GM12878 (cell line): ENCODE results near the gene NBPF1. TPM values are rescaled to one million over a fixed set of nuclear protein-coding genes. Genes with fewer than 3 reads are reported as not detected.
A peak's percentile ranks its signal among the peaks of the same experiment; 100 is the strongest.
"Not testable (repeated sequence)": the region's sequence is repeated elsewhere in the genome, so short reads cannot be mapped to it uniquely, and the experiment has no call there.

Source experiments
- ATAC-seq: fragments of 200-7000 bp; cut with Tn5 transposase; 3 replicates; pipeline ENCODE4 v1.9.1; 2020; ENCODE audit warnings: mild to moderate bottlenecking, moderate library complexity
- BruUV-seq: library from RNA; stranded (reverse); fragments of 400-500 nt; replicated peaks from 2 replicates; lab custom pipeline; 2021; lab: Mats Ljungman, UMichigan
- CTCF ChIA-PET: fragments of 300-600 bp; sonication (Branson Sonifier 250); formaldehyde crosslinking; extraction: SDS; loops from one replicate; lab custom pipeline; 2021; ENCODE audit warnings: inconsistent platforms; lab: Yijun Ruan, JAX
- POLR2A ChIA-PET: fragments of 350-600 bp; formaldehyde crosslinking; extraction: SDS; loops from one replicate; lab custom pipeline; 2021; ENCODE audit warnings: inconsistent platforms; lab: Charles Lee
- RAD21 ChIA-PET: fragments of 300-600 bp; sonication (Branson Sonifier 250); formaldehyde crosslinking; loops from one replicate; lab custom pipeline; 2023; ENCODE audit warnings: antibody characterized with exemption; ENCODE audit not compliant: unreplicated experiment; lab: Charles Lee
- SMC1A ChIA-PET: fragments of 300-600 bp; sonication (Branson Sonifier 250); formaldehyde crosslinking; loops from one replicate; lab custom pipeline; 2023; ENCODE audit not compliant: unreplicated experiment, uncharacterized antibody; lab: Charles Lee
- DNase-seq: peaks from one replicate; pipeline ENCODE4 v3.0.0-alpha.2; 2011; ENCODE audit warnings: low read depth, low spot score
- FAIRE-seq: peaks from 3 replicates; lab custom pipeline; 2011; peaks lifted over from hg19 to GRCh38; lab: Jason Lieb, UNC
- H2AFZ ChIP-seq: 2 replicates; pipeline ENCODE4 v1.6.0; 2011; ENCODE audit warnings: low read depth, low read length, control low read depth; ENCODE audit not compliant: control insufficient read depth
- H3K27ac ChIP-seq: 2 replicates; pipeline ENCODE4 v1.5.1; 2011; ENCODE audit warnings: control low read depth; ENCODE audit not compliant: control insufficient read depth, insufficient read depth
- H3K27me3 ChIP-seq, 2 experiments: replicated peaks in 1 of 2; 2 replicates each; pipeline versions ENCODE4 v1.6.0 to v1.6.1; 2011; ENCODE audit warnings: low read length in 1 of 2; ENCODE audit not compliant: control insufficient read depth in 2 of 2, insufficient read depth in 2 of 2
- H3K36me3 ChIP-seq, 2 experiments: 2 replicates each; pipeline ENCODE4 v1.5.1; 2011; ENCODE audit warnings: low read length in 1 of 2; ENCODE audit not compliant: control insufficient read depth in 2 of 2, insufficient read depth in 2 of 2
- H3K4me1 ChIP-seq: 2 replicates; pipeline ENCODE4 v1.6.1; 2011; ENCODE audit warnings: mild to moderate bottlenecking, low read length, moderate library complexity, mixed read lengths; ENCODE audit not compliant: control insufficient read depth, insufficient read depth
- H3K4me2 ChIP-seq: 2 replicates; pipeline ENCODE4 v1.6.0; 2011; ENCODE audit warnings: control low read depth; ENCODE audit not compliant: control insufficient read depth, insufficient read depth
- H3K4me3 ChIP-seq: fragments of 200-600 bp; sonication (generic); 2 replicates; pipeline ENCODE4 v1.5.1; 2016
- H3K79me2 ChIP-seq: 2 replicates; pipeline ENCODE4 v1.6.0; 2011; ENCODE audit warnings: low read length; ENCODE audit not compliant: control insufficient read depth, insufficient read depth
- H3K9ac ChIP-seq: 2 replicates; pipeline ENCODE4 v1.8.0; 2011; ENCODE audit warnings: low read length, control low read depth, mixed read lengths; ENCODE audit not compliant: control insufficient read depth, insufficient read depth
- H3K9me3 ChIP-seq: replicated peaks from 3 replicates; pipeline ENCODE4 v1.5.1; 2011; ENCODE audit warnings: mild to moderate bottlenecking, low read length; ENCODE audit not compliant: control insufficient read depth, insufficient read depth
- H4K20me1 ChIP-seq: 2 replicates; pipeline ENCODE4 v1.6.0; 2011; ENCODE audit not compliant: control insufficient read depth, insufficient read depth
- CTCF ChIP-seq, 3 experiments: IDR thresholded peaks in 2 of 3; conservative IDR thresholded peaks in 1 of 3; 2 replicates each; pipeline ENCODE4 v1.5.1; 2011; ENCODE audit warnings: low read depth in 3 of 3, low read length in 3 of 3, mild to moderate bottlenecking in 3 of 3, control low read depth in 2 of 3, moderate library complexity in 2 of 3, inconsistent platforms in 1 of 3, mixed read lengths in 1 of 3; ENCODE audit not compliant: control insufficient read depth in 2 of 3, insufficient read depth in 1 of 3; ENCODE audit errors: extremely low read depth in 1 of 3
- WGBS: methylation state at CpG from one replicate; pipeline ENCODE4 v1.1.6; 2016; ENCODE audit warnings: low lambda C conversion rate; ENCODE audit not compliant: insufficient replicate concordance, insufficient coverage; ENCODE audit errors: missing lambda C conversion rate; 5-methylcytosine and 5-hydroxymethylcytosine counted together
- in situ Hi-C: fragments of 300-500 bp; cut with MboI; formaldehyde crosslinking; loops from 9 replicates; pipeline ENCODE4 v1.14.3; 2018; ENCODE audit warnings: mixed read lengths
- intact Hi-C: fragments of 100-400 bp; cut with micrococcal nuclease; formaldehyde crosslinking; loops from one replicate; pipeline ENCODE4 v1.14.2; 2022; ENCODE audit not compliant: unreplicated experiment
- polyA plus RNA-seq, 11 experiments: library from polyadenylated mRNA; depleted of rRNA in 4 of 11; unstranded in 6 of 11; stranded (reverse) in 5 of 11; fragments of >200 nt; fragmentation: Nextera tagmentation in 4 of 11; fragmentation: Illumina TruSeq in 1 of 11; extraction: Ambion mirVana in 4 of 11; extraction: Trizol in 1 of 11; gene quantifications; 1 replicate in 1 of 11; 2 replicates in 10 of 11; pipeline versions ENCODE4 v1.2.1 to v1.2.3, GENCODE V29; 2011 to 2016; ENCODE audit warnings: inconsistent platforms in 2 of 11, missing spikeins in 2 of 11, low read depth in 1 of 11
- total RNA-seq, 4 experiments: library from RNA; depleted of rRNA in 3 of 4; stranded (reverse); fragments of >200 nt in 3 of 4; fragmentation: Illumina TruSeq in 1 of 4; extraction: Trizol in 1 of 4; gene quantifications; 2 replicates each; pipeline versions ENCODE4 v1.2.1 to v1.2.3, GENCODE V29; 2013 to 2021

Gene NBPF1
- total and polyA plus RNA-seq, 10 of the 15 experiments (the other 5 are each of a cell fraction or from before 2014, with no cell fraction given), result 0.20 to 3.4 (median 0.71) TPM

- intact Hi-C loops, result not testable (repeated sequence)
- POLR2A ChIA-PET, result interaction anchor here (0.6 kb wide), 1 partner anchor 79 kb away, joined by 3 read pairs; no protein-coding TSS in a partner anchor
- SMC1A ChIA-PET, result interaction anchor here (0.7 to 1.8 kb wide), 4 partner anchors 10 to 1731 kb away, joined by 3 to 16 read pairs (median 3); no protein-coding TSS in a partner anchor
These were observed 5.2 kb downstream of the NBPF1 start for GRCh38 chr1:16607853-16608815.

More at GRCh38 chr1:16607853-16608815, 5.2 kb downstream of the NBPF1 start:
- H4K20me1 ChIP-seq, H3K4me2 ChIP-seq, H3K27ac ChIP-seq, H3K79me2 ChIP-seq, H3K9ac ChIP-seq, in situ Hi-C loops, H3K4me3 ChIP-seq, H3K4me1 ChIP-seq, FAIRE-seq, H2AFZ ChIP-seq, ATAC-seq, H3K9me3 ChIP-seq, H3K36me3 ChIP-seq, H3K27me3 ChIP-seq, BruUV-seq, DNase-seq: not testable (repeated sequence)
- ChIA-PET CTCF (interaction anchor here (0.6 to 2.1 kb wide), 6 partner anchors 8 to 438 kb away, joined by 3 to 18 read pairs (median 5); no protein-coding TSS in a partner anchor), RAD21 (interaction anchor here (1.3 kb wide), 1 partner anchor 8 kb away, joined by 3 read pairs; no protein-coding TSS in a partner anchor)
- 42% methylated on average over 10 of the region's 10 CpGs for WGBS
- TF ChIP-seq CTCF (IDR thresholded peaks at IDR 0.05 in 2 of 3, conservative IDR thresholded peaks at IDR 0.05 in 1 of 3; ENCODE audit: control insufficient read depth in 2 of 3, extremely low read depth in 1 of 3, insufficient read depth in 1 of 3, low read depth in 3 of 3, low read length in 3 of 3), result 0 out of 6 replicates have a peak, but pooled peaks of 1 of the 3 experiments have one; percentile 0
